Breast epithelium (tissue), 3 donors: ENCODE data around the gene GMFB.

Source experiments
- POLR2AphosphoS5 ChIP-seq, 3 donors: sonication (generic); formaldehyde crosslinking; IDR thresholded peaks; one replicate each; pipeline ENCODE4 v1.6.1; 2017; ENCODE audit warnings: antibody characterized with exemption in 3 of 3
- TF ChIP-seq, protein P1 (sequence below), 3 donors: fragments of 450-650 bp; IDR thresholded peaks; one replicate each; pipeline ENCODE4 v1.5.1; 2016 to 2017; ENCODE audit warnings: antibody characterized with exemption in 3 of 3, mild to moderate bottlenecking in 3 of 3, moderate library complexity in 3 of 3

- TF ChIP-seq, protein P1, sequence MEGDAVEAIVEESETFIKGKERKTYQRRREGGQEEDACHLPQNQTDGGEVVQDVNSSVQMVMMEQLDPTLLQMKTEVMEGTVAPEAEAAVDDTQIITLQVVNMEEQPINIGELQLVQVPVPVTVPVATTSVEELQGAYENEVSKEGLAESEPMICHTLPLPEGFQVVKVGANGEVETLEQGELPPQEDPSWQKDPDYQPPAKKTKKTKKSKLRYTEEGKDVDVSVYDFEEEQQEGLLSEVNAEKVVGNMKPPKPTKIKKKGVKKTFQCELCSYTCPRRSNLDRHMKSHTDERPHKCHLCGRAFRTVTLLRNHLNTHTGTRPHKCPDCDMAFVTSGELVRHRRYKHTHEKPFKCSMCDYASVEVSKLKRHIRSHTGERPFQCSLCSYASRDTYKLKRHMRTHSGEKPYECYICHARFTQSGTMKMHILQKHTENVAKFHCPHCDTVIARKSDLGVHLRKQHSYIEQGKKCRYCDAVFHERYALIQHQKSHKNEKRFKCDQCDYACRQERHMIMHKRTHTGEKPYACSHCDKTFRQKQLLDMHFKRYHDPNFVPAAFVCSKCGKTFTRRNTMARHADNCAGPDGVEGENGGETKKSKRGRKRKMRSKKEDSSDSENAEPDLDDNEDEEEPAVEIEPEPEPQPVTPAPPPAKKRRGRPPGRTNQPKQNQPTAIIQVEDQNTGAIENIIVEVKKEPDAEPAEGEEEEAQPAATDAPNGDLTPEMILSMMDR (IDR thresholded peaks at IDR 0.05), result no peak
- TF ChIP-seq POLR2AphosphoS5 (IDR thresholded peaks at IDR 0.05), result no peak
These were observed 50.1 kb downstream of the GMFB start for GRCh38 chr14:54438703-54439102.
